T-helper 1 cell treated with Interleukin-12 subunit alpha and Interleukin-12 subunit beta and Interleukin-4 antibody, amounts not matched to agents 30 ng/mL and 1 ng/mL, for 36 hours (primary cell): ENCODE measurements around the gene TMBIM1. TPM values are rescaled to one million over a fixed set of nuclear protein-coding genes. Genes with fewer than 3 reads are reported as not detected.

Source experiments
- intact Hi-C: fragments of 100-400 bp; cut with micrococcal nuclease; formaldehyde crosslinking; loops from one replicate; pipeline ENCODE4 v1.15.1; 2024
- total RNA-seq: library from RNA; stranded (reverse); gene quantifications from 2 replicates; pipeline ENCODE4 v1.2.3, GENCODE V29; 2022

TMBIM1 gene
- total RNA-seq, 1 donor from 2014 or later: 76.0 TPM

GRCh38 chr2:218273908-218274249 lies 18.4 kb downstream of the TMBIM1 start:
- intact Hi-C loops: loop anchor here (5.0 kb wide), 2 partner anchors 1268 to 1777 kb away; partner anchors contain the start of genes CHPF, RPL37A and TMEM198

- intact Hi-C loops: loop anchor here (5.0 kb wide), 2 partner anchors 1269 to 1776 kb away; partner anchors contain the start of genes CHPF, RPL37A and TMEM198
Measured at GRCh38 chr2:218273214-218273907, 18.9 kb downstream of the TMBIM1 start.

GRCh38 chr2:218272531-218273212 lies 19.6 kb downstream of the TMBIM1 start:
- intact Hi-C loops: loop anchor here (1.0 to 5.0 kb wide), 8 partner anchors 20 to 1775 kb away; partner anchors contain the start of genes CATIP, CHPF, RPL37A and TMBIM1

- intact Hi-C loops: loop anchor here (1.0 to 5.0 kb wide), 9 partner anchors 20 to 1775 kb away; partner anchors contain the start of genes CATIP, CHPF, RPL37A and TMBIM1
Measured at GRCh38 chr2:218271865-218272530, 20.3 kb downstream of the TMBIM1 start.

GRCh38 chr2:218271487-218271797 lies 20.9 kb downstream of the TMBIM1 start:
- intact Hi-C loops: loop anchor here (2.0 to 5.0 kb wide), 3 partner anchors 981 to 1774 kb away; partner anchors contain the start of genes CHPF, RPL37A, TMEM198 and TUBA4A

- intact Hi-C loops: loop anchor here (1.0 to 5.0 kb wide), 20 partner anchors 14 to 1859 kb away; partner anchors contain the start of genes ANKZF1, ARPC2, ATG9A and BCS1L
Measured at GRCh38 chr2:218270721-218271486, 21.4 kb downstream of the TMBIM1 start.

GRCh38 chr2:218269900-218270720 lies 22.2 kb downstream of the TMBIM1 start, which contains the start of the genes AAMP and PNKD:
Gene AAMP, minus strand, starts transcription at chr2:218270137. Its CDS starts 51 bp downstream, at chr2:218270086.
Gene PNKD, plus strand, starts transcription at chr2:218270519. Its CDS starts 17 bp downstream, at chr2:218270536.
- intact Hi-C loops: loop anchor here (1.0 to 5.0 kb wide), 20 partner anchors 13 to 1858 kb away; partner anchors contain the start of genes ANKZF1, ARPC2, ATG9A and BCS1L

DNA sequence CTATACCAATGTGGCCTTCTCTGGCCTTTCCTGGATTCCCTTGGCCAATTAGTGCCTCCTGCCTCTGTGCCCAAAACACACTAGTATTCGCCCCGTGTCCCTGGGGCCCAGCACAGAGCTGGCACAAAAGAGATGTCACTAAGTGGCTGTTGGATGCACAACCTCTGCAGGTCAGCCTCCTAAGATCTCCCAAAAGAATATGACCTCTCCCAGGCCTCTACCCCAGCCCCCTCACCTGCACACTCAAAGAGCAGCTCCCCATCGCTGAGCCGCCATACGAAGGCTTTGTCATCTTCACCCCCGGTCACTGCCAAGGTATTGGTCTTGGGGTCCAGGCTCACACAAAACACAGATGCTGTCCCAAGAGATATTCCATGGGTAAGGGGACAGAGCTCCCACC lies 25.0 kb downstream of the TMBIM1 start:
- intact Hi-C loops: no loop called here

DNA sequence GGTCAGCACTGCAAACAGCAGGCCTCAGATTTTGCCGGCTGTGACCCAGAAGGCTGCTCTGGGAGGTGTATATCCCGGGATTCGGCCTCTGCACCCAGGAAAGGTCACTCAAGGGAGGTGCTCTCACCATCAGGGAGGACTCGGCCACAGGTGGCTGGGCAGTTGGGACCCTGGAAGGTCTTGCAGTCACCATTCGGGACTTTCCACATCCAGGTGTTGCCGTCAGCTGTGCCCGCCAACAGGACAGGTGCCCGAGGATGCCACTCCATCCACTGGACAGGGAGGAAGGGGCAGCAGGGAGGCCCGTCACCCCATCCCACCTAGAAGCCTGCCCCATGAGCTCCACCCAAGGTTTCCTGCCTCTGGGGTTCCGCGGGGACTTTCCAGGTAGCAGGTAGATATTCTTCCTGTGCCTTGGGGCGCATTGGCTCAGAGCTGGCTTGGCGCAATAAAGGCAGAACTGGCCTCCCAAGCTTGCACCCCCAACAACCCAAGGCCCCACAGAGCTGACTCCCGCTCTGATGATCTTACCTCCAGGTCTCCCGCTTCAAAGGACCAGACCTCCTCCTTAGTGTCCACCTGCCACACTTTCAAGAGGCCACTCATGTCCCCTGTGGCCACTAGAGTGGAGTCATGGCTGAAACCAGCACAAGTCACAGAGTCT lies 25.9 kb downstream of the TMBIM1 start:
- intact Hi-C loops: no loop called here

DNA sequence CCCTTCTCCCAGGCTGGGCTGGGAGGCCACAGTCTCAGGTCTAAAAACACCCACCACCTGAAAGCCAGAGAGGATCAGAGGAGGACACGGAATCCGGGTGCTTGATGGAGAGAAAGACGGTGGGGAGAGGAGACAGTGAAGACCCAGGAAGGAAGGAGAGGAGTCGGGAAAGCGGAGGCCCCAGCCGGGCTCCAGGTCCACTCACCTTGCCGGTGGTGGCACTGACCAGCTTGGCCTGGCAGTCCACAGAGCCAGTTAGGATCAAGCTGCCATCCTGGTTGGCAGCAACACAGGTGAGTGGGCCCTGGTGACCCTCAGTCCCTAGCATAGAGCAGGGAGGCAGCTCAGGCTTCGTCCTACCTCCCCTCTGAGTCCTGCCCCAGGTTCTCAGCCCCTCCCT lies 26.7 kb downstream of the TMBIM1 start:
- intact Hi-C loops: no loop called here

DNA sequence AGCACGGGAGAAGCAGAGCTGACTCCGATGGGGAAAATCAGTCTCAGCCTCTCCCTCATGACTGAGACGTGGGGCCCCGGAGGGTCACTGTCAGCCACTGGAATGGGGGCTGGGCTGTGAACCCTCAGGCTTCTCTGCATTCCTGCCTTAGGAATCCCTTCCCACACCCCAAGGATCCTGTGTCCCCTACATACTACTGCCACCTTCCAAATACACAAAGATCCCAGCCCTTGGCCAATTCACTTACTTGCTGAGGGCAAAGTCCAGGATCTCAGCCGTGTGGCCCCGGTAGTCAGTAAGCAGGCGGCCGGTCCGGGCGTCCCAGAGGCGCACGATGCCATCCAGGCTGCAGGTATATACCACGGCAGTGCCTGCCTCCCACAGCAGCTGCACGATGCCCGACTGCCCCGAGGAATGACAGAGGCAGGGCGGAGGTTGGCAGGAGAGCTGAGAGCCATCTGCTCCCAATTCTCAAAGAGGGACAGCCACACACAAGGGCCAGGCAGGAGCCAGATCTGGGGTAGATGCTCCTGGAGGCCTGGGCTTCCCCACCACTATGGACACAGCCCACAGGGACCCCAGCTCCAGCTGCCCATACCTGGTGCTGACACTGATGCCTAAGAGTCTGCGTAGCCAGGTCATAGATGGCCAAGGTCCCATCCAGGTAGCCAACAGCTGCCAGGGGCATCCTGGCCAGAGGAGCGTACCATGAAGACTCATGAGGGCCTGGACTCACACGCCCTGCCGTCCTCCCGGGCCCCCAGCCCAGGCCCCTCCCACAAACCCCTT lies 27.3 kb downstream of the TMBIM1 start:
- intact Hi-C loops: no loop called here

- intact Hi-C loops: no loop called here
Measured at GRCh38 chr2:218263817-218264641, 28.3 kb downstream of the TMBIM1 start.

DNA sequence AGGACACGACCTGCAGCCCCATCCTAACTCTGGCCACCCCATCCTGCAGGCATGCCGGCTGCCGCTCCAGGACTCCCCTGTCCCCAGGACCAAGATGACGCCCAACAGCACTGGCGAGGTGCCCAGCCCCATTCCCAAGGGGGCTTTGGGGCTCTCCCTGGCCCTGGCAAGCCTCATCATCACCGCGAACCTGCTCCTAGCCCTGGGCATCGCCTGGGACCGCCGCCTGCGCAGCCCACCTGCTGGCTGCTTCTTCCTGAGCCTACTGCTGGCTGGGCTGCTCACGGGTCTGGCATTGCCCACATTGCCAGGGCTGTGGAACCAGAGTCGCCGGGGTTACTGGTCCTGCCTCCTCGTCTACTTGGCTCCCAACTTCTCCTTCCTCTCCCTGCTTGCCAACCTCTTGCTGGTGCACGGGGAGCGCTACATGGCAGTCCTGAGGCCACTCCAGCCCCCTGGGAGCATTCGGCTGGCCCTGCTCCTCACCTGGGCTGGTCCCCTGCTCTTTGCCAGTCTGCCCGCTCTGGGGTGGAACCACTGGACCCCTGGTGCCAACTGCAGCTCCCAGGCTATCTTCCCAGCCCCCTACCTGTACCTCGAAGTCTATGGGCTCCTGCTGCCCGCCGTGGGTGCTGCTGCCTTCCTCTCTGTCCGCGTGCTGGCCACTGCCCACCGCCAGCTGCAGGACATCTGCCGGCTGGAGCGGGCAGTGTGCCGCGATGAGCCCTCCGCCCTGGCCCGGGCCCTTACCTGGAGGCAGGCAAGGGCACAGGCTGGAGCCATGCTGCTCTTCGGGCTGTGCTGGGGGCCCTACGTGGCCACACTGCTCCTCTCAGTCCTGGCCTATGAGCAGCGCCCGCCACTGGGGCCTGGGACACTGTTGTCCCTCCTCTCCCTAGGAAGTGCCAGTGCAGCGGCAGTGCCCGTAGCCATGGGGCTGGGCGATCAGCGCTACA lies 29.4 kb downstream of the TMBIM1 start:
- intact Hi-C loops: no loop called here

GRCh38 chr2:218262237-218262600 lies 30.1 kb downstream of the TMBIM1 start:
- intact Hi-C loops: no loop called here

DNA sequence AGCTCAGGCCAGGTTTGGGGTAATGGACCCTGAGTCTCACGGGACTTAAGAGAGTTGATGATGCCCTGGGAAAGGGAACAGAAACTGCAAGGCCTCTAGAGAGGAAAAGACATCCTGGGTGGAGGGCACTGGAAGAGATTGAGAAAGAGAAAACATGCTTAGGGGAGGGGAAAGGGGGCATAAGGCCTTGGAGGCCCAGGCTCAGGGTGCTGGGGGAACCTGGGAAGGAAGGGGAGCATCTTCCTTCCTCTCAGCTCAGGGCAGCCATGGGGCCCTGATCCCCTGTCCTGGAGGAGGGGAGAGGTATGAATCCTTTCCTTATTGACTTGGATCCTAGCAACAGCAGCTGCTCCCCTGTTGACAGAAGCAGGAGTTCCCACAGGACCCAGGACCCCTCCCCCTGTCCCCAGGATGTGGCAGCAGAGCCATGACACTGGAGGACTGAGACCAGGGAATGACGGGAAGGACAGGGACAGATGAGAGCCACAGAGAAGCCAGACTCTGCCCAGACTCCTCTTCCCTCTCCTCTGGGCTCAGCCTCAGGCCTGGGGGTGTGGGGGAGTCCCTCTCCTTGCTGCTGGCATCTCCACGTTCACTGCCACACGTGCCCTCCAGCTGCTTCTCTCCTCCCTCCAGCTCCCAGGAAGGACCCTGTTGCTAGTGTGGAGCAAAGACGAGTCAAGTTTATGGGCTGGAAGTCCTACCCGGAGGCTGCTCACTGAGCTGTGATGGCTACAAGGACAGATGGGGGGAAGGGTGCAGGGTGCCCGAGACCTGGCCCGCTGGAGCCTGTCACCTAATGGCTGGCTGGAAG lies 30.7 kb downstream of the TMBIM1 start:
- intact Hi-C loops: no loop called here
